Measurements from ENCODE around the gene ATOSA.

ATOSA gene

DNA sequence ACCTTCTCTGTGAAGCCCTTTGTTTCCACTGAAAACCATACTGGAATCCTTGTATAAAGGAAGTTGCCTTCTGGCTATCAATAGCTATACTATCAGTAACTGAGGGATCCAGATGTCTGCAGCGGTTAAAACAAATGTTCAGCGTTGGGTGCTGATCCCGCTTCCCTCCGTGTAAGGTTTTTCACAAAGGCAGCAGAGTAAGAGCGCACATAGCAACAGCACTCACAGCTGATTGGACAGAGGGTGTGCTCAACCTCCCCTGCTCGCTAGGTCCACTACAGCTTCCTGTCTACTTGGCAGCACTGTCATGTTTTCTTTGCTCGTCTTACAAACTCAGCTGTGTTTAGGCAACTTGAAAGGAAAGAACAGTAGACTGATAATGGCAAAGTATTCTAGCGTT, 27.3 kb downstream of the ATOSA start:
- peak; percentile 13 for DNase-seq

DNA sequence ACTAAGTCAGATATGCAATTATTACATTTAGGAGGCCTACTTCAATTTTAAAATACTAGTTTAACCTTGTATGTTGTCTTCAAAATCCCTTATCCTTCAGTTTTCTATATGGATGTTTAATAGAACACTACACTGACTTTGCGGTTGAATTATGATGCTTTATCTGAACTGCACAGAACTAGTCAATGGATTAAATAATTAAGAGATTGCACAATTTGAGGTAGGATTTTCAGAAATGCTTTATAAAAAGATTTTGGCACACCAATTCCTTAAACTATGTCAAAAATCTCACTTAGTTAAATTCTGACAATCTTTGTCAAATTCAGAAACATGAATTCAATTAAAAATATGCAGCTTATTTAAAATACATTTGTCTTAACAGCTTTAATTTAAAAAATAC, 28.1 kb downstream of the ATOSA start:
- DNase-seq = no peak

GRCh38 chr15:52649686-52650085, 29.5 kb downstream of the ATOSA start:
- DNase-seq = no peak

DNA sequence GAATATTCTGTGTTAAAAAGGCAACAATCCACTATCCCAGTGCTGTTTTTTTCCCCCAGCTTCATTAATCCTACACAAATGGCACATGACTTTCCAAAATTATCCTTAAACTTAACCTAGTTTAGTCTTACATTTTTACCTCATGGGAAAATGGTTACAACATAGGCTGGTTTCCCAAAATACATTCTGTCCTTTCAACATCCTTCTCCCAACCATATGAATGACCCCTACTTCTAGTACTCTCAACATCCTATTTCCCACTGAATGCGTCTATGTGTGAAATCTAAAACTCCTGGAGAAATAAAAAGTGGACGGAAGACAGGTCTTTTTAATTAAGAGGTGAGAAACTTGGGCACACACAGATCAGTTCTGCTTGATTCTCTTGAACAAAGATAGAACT, 33.3 kb downstream of the ATOSA start:
- no peak for DNase-seq

DNA sequence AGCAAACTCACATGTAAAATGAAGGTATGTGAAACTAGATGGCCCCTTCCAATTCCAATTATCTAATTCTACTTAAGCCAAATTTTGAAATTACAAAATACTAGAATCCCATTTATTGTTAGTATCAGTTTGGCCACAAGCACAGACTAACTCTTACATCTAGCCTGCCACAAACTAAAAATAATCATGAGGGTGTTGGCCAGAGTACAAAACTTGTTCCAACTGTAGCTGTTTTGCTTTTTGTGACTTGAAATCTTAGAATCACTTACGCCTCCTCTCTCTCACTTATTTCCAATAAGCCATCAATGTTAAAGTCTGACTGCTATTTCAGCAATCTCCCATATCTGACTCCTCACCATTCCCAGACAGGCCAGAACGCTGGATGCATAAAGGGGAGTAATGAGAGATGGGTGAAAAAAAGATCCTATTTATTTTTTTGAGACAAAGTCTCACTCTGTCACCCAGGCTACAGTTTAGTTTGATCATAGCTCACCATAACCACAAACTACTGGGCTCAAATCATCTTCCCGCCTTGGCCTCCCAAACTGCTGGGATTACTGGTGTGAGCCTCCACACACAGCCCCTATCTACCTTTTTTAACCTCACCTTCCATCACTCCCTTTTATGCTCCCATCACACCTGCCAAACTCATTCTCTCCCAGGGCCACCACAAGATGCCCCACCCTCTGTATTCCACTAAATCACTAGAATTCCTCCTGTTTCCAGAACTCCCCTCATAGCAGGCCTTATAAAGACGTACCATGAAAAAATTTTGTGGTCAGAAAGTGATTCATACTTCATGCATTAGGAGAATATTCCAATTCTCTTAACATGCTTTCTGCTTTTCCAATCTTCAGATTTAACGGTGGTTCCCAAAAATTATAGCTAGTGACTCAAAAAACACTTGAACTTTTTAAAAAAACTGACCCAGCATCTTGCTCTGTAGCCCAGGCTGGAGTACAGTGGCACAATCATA, 36.5 kb downstream of the ATOSA start:
- DNase-seq = no peak

DNA sequence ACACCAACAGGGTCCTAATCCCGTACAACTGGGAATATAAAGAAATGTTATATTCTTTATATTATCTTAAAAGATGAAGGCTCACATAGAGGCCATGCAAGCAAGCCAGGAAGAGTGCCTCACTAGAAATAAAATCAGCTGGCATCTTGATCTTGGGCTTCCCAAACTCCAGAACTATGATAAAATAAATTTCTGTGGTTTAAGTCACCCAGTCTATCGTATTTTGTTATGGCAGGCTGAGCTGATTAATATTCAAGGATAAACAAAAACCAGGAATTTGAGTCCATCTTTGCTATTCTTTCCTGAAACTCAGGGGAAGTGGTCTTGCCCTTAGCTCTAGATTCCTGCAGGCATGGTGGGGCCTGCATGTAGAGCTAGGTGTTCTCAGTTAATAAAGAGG, 42.7 kb downstream of the ATOSA start:
- no peak for DNase-seq

GRCh38 chr15:52635908-52636307, 43.3 kb downstream of the ATOSA start:
- no peak for DNase-seq

Data from stimulated activated CD4-positive, alpha-beta T cell treated with anti-CD3 and anti-CD28 coated beads, Interleukin-4, amount 100 ng/mL, for 1 hour (primary cell).